DMS114 treated with DMSO at 0.1 percent for 48 hours (cell line): Measurements from ENCODE around the gene RFTN1.
"Not testable (repeated sequence)": the region's sequence is repeated elsewhere in the genome, so short reads cannot be mapped to it uniquely, and the experiment has no call there.

Experiments
- DNase-seq: peaks from one replicate; lab custom pipeline; 2025; ENCODE audit not compliant: unreplicated experiment; lab: John Stamatoyannopoulos, UW

The RFTN1 gene

GRCh38 chr3:16507578-16508242, 5.8 kb downstream of the RFTN1 start:
- no peak for DNase-seq

DNA sequence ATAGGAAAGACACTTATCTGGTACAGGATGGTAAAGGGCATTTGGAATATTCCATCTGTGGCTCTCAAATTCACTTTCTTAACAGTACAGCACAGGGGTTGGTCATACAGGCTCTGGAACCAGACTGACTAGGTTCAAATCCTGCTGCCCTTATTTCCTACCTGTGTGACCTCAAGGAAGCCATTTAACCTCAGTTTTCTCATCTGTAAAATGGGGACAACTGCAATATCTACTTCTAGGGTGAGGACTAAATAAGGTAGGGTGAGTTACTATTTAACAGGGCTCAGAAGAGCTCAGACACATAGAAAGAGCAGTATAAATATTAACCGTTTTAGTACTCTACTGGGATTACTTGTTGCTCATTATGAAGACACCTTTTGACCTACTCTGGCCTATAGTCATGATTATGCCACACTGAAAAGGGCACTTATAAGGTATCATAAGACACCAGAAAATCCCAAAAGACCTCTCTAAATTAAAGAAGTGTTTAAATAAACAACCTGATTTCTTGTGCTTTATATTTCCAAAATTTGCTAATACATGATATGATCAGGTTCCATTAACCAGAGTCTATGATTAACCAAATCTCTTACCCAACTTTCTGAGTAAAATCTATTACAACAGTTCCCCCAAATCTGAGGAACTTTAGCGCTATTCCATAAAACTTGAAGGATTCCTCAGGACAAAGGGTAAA, 6.5 kb downstream of the RFTN1 start:
- no peak for DNase-seq

DNA sequence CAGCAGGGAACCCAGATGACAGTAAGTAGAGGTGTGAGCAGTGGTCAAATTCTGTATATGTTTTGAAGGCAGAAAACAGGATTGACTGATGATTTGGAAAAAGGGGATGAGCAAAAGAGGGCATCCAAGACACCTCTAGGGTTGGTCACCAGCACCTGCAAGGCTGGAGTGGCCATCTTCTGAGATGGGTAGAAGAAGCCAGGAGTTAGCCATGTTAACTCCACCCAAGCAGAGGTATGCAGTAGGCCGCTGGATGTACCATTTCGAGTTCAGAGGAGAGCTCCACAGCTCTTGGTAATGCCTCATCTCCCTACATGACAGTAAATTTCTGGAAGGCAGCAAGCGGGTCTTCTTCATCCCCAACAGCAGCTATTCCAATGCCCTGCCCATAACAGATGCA, 7.0 kb downstream of the RFTN1 start:
- no peak for DNase-seq

GRCh38 chr3:16504692-16505091, 8.8 kb downstream of the RFTN1 start:
- DNase-seq: no peak

GRCh38 chr3:16504242-16504641, 9.3 kb downstream of the RFTN1 start:
- no peak for DNase-seq

GRCh38 chr3:16503191-16503776, 10.2 kb downstream of the RFTN1 start:
- DNase-seq: no peak

GRCh38 chr3:16502347-16502908, 11.1 kb downstream of the RFTN1 start:
- DNase-seq: no peak

DNA sequence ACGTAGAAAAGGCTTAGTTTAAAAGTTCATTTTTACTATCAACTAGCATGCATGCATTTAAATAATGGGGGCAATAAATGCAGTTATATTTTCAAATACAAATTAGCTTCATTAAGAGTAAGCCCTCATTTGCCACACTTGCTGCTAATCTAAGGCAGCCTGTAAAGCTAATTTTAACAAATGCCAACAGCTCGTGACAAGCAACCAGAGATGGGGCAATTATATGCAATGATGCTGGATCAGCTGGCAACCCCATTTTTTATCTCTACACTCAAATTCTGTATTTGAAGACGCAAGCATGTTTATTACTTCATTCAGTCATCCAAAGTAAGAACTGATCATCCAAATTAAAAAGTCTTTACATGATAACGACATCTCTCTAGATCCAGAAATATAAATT, 12.1 kb downstream of the RFTN1 start:
- no peak for DNase-seq

DNA sequence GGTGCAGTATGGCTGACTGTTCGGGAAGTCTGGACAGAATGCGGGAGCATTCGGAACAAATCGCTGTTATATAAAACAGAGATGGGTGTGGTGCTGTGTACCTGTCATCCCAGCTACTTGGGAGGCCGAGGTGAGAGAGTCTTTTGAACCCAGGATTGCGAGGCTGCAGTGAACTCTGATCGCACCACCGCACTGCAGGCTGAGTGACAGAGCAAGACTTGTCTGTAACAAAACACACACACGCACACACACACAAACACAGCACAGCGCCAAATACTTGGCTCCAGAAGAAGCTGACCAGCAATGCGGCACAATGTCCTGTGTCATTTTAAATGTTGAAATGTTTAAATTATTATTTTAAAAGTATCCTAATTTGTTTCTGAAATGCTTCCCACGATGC, 12.6 kb downstream of the RFTN1 start:
- DNase-seq: no peak

DNA sequence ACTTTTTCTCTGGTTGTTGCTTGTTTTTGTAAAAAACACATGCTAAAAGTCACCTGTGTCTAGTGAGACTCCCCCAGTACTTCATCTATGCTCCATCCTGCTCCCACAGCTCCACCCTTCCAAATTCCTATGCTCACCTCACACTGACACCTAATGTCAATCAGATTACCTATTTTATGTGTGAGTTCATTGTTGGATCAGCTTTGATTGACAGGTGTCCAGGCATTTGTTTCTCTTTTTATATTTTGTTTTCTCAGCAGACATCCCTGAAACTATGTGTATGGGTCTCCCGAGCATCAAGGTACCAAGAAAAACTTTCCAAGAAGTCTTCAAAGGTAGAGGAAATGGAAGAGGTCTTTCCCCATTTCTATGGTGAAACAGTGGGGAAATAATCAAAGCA, 13.4 kb downstream of the RFTN1 start:
- DNase-seq: no peak

- no peak for DNase-seq
Observed at GRCh38 chr3:16499351-16499750, 14.1 kb downstream of the RFTN1 start.

DNA sequence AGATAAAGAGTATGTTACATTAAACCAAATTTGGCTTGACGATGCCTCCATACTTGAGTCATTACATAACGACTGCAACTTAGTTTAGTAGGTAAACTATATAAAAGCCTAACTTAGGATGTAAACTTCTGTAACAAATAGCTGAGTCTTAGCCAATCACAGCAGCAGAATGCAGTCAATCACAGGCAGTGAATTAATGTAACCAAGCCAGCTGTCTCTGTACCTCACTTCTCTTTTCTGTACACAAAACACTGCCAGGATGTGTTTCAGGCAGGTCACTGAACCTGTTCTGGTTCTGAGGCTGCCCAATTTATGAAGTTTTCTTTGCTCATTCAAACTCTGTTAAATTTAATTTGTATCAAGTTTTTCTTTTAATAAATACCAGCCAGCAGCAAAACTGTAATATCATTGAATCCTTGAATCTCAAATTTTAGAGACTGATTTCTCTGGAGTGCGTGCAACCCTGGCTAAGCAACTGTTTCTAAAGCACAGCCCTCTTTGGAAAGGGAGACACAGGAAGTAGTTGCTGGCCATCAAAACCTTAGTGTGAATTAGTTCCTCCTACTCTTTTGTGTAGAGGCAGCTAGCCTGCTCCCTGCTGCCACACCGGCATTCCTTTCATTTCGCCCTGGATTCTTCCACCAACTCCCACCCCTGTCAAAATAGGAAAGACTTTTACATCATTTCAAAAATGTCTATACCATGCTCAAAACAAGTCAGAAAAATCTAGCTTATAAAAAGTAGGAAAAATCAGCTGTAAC, 15.2 kb downstream of the RFTN1 start:
- no peak for DNase-seq

GRCh38 chr3:16496408-16497222, 16.9 kb downstream of the RFTN1 start:
- DNase-seq: no peak

DNA sequence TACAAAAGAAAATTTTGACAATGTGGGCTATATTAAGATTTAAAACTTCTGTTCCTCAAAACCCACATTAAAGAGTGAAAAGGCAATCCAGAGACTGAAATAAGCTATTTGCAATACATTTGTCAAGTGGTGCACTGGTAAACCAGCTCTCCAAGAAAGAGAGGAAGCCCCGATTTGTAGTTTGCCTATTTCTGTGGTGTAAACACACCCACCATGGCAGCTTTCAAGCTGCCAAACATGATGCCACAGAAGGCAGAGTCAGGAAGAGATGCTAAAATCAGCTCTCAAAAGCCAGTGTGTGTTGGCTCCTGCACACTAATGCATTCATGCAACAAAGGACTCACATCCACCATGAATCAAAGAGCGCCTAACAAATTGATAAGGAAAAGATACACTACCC, 17.5 kb downstream of the RFTN1 start:
- no peak for DNase-seq

GRCh38 chr3:16494814-16495431, 18.6 kb downstream of the RFTN1 start:
- DNase-seq: no peak

DNA sequence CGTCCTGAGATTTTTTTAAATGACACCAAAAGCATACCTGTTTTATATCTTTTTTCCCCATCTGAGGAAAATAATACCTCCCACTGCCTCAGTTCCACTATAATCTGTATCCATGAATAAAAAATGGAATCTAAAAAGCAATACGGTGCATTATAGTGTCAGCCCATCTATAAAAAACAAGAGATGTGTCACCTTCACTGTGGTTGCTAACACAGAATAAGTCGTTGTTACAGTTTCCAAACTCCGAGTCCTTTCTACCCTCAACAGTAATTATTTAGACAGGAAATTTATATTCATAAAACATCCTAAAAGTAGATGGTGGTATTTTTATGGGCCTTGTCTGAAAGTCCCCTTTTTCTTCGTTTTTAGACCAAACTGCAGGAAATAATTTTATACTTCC, 19.4 kb downstream of the RFTN1 start:
- no peak for DNase-seq

- no peak for DNase-seq
Observed at GRCh38 chr3:16490062-16490619, 23.4 kb downstream of the RFTN1 start.

DNA sequence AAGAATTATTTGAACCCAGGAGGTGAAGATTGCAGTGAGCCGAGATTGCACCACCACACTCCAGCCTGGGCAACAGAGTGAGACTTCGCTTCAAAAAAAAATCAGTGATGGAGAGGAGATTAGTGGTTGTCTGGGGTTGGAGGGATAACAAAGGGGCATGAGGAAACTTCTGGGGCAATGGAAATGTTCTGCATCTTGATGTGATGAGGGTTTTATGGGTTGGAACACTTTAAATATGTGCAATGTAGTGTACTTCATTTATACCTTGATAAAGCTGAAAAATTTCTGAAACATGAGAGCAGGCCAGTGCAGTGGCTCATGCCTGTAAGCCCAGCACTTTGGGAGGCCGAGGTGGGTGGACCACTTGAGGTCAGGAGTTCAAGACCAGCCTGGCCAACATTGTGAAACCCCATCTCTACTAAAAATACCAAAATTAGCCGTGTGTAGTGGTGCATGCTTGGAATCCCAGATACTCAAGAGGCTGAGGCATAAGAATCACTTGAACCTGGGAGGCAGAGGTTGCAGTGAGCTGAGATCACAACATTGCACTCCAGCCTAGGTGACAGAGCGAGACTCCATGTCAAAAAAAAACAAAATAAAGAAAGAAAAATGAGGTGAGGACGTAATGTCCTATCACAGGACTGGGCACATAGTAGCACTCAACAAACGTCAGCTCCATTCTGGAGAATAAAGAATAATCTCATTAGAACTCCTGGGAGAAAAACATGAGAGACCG, 24.0 kb downstream of the RFTN1 start:
- not testable (repeated sequence) for DNase-seq

GRCh38 chr3:16488637-16489036, 24.9 kb downstream of the RFTN1 start:
- no peak for DNase-seq
